Right kidney (tissue), 1 donor: Measurements from ENCODE around the gene KRT80.

ENCODE experiments used
- DNase-seq: peaks from one replicate; pipeline ENCODE4 v3.0.0-alpha.2; 2016

KRT80 gene

DNA sequence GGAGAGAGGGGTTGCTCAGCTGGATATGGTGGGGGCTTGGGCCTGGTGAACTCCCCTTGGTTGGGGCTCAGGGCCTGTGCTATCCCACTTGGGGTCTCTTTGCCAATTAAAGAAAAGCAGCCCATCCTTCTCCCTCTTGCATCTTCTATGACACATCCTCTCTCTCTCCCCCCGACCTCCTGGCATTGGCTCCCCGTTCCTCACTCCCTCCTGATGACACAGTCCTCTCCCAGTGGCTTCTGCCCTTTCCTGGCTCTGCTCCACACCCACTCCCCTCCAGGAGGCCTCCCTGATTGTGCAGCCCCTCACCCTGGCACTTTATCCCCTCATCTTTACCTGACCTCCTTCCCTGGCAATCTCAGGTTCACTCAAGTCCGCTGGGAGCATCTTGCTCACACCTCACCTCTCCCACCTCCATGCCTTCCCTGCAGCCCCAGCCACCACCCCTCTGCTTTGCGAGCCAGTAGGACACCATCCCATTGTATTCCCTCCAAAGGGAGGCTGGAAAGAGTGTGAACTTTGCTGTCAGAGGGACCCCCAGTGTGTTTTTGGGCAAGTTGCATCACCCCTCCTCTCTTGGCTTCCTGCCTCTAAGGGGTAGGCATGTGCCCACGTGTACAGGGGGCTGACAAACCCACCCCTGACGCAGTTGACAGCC, 10.7 kb downstream of the KRT80 start:
- DNase-seq, result no peak

DNA sequence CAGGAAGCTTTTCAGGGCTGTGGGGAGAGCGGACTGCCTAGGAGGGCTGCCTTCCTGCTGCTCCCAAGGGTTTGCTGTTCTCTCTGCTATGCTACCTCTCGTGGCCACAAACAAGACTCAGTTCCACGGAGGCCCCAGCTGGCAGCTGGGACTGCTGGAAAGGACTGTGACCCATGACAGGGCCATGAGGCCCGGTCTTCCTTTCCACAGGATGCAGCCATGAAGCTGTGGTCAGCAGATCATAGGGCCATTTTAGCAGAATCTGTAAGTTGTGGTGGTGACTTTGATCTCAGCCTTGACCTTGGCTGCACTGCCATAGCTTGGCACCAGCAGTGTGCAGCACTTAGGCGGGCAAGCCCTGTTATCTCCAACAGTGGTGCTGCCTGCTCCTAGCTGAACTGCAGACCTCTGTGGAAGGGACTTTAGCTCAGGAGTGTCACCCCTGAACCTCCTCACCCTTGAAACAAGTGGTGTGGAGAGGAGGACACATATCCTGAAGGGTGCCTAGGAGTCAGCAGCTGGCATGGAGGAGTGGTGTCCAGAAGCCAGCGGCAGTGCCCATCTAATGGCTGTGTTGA, 12.3 kb downstream of the KRT80 start:
- DNase-seq, result no peak

DNA sequence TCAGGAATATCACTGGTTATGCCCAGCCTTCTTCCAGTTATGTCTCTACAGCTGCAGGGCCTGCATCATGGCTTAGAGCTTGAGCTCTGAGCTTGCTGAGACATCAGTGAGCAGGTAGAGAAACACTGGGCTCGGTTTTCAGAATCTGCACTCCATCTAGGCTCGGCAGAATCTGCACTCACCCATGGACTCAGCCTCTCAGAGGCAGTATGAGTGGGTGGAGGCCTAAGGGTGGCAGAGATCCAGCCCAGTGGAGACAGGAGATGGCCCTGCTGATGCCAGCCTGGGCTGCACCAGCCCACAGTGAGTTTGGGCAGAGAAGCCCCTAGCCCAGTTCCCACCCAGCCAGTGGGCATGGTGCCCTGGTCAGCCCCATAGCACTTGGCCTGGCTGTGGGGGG, 12.8 kb downstream of the KRT80 start:
- DNase-seq, result no peak

DNA sequence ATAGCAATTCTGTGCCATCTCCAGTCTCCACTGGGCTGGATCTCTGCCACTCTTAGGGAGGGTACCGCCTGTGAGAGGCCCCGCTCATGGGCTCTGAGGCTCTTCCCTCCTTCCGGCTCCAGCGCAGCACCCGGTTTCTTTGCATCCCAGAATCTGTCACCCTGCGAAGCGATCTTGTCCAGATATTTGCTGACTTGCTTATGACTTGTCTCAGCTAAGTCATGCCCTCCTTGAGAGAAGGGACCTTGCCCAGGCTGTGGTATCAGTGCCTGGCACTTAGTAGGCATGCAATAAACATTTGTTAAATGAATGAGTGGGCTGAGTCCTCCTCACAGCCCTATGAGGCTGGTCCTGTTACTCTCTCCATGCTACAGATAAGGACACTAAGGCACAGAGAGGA, 13.4 kb downstream of the KRT80 start:
- DNase-seq, result no peak

DNA sequence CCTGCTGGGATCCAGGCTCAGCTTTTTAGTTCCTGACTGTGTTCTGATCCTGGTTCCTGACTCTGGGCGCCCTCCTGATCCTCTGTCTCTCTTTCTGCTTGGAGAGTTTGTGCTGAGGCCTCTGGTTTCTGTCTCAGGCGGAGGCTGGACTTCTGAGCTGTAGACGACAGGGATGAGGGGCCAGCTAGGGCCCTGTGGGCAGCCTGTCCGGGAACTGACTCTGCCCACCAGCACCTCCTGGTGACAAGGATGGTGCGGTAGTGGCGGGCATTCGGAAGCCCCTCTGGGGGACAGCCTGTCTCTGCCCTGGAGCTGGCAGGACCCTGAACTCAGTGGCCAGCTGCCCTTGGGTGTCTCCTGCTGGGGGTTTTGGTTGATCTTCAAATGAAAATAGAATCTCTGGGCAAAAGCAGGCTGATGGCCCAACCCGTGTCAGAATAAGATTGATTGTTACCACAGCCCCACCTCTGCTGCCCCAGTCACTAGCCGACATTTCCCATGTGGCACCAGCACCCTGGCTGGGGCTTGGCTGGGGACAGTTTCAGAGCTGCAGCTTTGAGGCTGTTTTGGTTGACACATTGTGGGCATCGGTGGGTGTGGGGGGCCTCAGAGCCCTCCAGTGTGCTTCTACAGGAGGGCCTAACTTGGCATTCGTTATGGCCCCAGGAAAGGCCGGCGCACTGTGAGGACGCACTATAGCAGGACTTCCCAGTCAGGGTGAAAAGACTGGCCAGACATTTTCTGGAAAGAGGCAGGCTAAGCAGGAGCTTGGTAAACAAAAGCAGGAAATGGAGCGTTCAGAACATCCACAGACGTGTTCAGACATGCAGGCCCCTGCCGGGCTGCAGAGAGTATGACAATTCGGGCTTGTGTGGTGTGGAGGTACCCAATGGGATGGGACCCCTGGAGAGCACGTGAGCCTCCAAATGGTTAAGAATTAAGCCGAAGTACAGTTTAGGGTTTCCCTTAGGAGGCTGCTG, 16.2 kb downstream of the KRT80 start:
- no peak for DNase-seq

DNA sequence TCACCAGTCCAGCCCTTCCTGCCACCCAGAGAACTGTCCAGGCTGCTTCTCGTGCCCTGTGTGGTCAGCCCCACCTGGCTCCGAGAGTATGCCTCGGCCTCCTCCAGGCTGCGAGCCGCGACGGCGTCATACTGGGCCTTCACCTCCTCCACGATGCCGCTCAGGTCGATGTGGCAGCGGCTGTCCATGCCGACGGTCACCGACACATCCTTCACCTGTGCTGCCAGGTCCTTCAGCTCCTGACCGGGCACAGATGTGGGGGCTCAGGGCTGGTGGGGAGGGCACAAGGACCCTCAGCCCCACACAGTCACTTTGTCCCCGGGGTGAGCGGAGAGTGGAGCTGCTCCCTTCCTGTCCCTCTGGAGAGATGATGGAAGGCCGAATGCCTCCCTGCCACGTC, 18.3 kb downstream of the KRT80 start:
- no peak for DNase-seq

DNA sequence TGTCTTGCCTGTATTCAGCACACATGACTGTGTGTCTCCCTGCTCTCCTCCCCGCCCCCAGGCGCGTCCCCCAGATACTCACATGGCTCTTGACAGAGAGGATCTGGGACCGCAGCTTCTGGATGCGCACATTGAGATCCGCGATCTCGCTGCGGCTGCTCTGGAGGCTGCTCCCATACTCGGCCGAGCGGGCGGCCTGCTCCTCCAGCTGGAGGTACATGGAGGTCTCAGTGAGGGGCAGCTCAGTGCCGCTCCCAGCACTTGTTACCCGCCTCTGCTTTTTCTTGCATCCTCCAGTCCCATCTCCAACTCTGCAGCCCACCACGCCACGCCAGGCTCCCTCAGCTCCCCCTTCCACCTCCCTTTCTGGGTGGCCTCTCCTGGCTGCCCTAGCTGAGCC, 18.9 kb downstream of the KRT80 start:
- no peak for DNase-seq

DNA sequence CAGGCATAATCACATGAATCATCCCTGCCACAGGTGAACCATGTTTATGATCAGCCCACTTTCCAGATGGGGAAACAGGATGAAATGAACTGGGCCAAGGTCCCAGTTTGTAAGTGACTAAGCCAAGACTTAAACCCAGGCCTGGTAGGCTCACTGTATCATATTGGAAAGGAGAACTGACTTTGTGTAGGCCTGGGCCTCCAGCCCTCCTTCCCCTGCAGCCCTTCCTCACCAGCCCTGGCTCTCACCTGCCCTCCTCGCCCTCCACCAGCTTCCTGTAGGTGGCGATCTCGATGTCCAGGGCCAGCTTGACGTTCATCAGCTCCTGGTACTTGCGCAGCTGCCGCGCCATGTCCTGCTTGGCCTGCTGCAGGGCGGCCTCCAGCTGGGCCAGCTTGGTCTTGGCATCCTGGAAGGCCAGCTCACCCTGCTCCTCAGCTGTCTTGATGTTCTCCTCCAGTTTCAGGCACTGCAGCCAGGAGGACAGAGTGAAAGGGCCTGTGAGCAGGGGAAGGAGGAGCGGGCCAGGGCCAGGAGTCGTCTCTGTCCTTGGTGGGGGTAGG, 19.8 kb downstream of the KRT80 start:
- DNase-seq, result no peak

DNA sequence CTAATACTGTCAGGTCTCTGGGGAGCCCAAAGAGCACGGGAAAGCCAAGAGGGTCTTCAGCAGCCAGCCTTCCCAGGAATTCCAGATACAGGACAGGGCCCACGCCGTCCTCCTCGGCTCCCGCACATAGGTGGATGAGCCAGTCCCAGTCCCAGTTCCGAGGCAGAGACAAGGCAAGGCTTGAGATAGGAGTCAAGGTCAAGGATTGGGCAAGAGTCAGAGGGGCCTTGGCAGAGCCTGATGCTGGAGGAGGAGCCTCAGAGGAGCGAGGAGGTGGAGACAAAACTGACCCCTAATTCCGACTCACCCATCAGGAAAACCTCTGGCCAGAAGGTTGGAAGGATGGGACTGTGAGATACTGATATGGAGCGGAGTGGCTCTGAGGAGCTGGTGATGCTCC, 21.0 kb downstream of the KRT80 start:
- no peak for DNase-seq

DNA sequence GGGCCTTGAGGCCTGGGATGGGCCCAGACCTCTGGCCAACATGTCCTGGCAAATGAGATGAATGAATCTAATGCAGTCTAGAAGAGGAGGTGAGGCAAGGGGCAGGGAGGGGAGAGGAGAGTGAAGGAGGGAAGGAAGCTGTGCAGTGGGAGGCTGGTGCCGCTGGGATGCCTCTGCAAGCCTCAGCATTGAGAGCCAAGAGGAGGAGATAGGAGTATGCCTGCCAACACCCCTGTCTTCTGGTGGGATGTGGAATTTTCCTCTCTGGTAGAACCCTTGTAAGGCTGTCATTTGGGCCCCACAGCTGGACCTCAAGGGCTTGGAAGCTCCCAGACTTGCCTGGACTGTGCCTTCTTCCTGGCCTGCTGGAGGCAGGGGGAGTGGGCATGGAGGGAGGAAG, 21.9 kb downstream of the KRT80 start:
- DNase-seq, result no peak

DNA sequence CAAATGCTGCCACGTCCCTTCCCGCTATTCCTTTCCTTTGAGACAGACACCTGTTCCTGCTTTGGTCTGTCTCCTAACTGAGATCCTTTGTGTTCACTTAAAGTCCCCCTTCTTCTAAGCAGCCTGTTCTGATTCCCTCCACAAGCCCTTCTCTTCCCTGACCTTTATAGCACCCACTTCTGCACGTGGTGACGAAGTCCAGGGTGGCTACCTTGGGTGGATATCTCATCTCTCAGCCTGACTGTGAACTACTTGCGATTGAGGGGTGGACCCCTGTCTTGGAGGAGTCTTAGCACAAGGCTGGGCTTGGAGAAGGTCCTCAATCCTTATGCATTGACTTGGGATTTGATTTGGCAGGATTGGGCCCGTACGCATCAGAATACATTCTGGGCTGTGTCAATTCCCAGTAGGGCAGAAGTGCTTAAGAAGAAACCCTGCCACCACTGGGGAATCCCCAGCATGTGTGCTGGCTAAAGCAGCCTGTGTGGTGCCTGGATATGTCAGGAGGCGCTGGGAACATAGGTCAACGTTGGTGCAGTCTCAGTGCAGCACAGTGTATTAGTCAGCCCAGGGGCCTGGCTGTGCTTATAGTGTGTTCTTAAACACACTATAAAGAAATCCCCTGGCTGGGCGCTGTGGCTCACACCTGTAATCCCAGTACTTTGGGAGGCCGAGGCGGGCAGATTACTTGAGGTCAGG, 23.6 kb downstream of the KRT80 start:
- no peak for DNase-seq

DNA sequence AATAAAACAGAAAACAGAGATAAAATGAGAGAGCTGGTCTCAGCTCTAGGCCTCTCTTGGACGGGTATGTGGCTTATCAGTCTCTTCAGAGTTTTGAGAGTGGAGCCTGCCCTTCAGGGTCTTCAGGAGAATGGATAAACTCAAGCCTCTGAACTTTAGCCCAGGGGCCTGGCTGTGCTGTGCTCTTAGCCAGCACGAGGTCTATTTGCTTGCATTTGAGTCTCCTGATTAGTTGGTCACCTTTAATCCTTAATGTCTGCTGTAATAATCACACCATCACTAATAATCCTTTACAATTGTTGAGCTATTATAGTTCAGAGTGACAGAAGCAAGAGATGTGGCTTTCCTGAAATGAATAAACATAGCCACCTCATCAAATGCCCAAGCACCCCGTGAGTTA, 24.3 kb downstream of the KRT80 start:
- no peak for DNase-seq

DNA sequence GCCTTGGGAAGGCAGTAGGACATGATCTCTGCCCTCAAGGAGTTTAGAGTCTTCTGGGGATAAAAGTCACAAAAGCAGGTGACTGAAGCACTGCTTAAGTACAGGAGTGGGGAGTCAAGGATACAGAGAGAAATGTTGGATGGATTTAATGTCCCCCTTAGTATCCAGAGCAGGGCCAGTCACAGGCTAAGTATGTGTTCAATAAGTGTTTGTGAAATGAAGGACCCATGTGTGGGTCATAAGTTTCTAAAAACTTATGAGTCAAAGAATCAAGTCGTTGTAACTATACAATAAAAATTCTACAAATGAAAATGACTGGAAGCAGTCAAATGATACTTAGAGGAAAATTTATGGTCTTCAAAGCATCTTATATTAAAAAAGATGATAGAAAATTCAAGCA, 25.1 kb downstream of the KRT80 start:
- no peak for DNase-seq

DNA sequence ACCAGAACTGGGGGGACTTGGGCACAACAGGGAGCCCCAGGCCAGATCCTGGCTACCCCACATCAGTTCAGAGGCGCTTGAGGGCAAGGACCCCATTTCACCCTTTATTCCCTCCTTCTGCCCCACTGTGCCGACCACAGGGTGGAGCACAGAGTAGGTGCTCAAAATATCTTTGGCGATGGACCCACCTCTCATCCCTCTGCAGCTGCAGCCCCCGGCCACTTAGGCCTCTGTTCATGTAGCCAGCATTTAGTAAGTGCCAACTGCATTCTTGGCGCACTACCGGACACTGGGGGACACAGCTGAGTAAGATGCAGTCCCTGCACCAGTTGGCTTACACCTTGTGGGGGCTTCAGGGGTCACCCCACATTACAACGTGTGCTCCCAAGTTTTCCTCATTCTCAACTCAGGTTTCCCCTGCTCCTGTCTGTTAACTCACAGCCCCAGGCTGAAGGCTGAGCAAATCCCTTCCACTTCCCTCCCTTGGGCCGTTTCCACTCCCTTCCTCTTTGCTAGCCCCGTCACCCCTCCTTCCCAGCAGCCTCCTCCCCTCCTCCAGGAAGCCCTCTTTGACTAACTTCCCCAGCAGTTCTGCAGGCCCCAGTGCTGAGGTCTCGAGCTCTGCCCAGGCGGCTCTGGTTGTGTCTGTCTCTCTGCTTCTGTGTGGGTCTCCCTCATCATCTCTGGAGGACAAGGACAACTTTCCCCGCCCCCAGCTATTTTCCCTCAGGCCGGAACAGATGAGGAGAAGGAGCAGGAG, 26.5 kb downstream of the KRT80 start:
- no peak for DNase-seq

DNA sequence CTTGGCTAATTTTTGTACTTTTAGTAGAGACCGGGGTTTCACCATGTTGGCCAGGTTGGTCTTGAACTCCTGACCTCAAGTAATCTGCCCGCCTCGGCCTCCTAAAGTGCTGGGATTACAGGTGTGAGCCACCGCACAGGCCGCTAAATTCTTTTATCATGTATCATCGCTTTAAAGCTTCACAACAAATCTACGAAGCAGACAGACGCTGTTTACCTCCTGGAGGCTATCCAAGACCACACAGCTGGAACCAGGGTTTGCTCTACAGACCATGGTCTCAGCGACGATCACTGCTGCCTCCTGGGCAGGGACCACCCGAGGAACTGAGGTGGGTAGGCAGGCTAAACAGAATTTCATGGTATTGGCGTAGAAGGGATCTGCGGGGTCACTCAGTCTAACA, 27.2 kb downstream of the KRT80 start:
- no peak for DNase-seq

DNA sequence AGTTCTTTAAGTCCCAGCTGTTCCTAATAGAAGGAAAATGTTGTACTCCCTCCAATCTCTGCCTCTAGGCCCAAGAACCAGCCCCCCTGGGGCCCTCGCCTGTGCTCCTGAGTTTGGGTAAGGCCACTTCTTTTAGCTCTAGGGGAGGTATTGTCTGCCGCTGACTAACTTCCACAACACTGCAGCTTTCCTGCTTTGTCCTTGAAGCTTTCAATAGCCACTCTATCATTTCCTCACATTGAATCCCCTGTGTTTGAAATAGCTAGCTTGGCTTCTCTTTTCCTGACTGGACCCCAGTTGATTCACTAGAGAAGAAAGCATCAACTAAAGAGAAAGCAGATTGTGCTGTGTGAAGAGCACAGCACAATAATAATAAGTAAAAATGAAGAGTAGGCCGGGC, 28.8 kb downstream of the KRT80 start:
- no peak for DNase-seq

DNA sequence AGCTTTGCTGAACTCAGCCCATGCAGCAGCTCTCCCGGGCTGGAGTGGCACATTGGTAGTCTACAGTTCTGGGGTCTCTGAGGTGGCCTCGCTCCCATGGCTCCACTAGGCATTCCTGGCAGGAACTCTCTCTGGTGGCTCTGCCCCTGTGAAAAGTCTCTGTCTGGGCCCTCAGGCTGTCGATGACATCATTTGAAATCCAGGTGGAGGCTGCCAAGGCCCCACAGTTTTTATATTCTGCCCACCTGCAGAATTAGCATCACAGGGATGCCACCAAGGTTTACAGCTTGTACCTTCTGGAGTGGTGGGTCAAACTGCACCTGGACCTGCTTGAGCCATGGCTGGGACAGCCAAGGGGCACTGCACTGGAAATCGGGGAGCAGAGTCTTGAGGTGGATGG, 31.6 kb downstream of the KRT80 start:
- no peak for DNase-seq

DNA sequence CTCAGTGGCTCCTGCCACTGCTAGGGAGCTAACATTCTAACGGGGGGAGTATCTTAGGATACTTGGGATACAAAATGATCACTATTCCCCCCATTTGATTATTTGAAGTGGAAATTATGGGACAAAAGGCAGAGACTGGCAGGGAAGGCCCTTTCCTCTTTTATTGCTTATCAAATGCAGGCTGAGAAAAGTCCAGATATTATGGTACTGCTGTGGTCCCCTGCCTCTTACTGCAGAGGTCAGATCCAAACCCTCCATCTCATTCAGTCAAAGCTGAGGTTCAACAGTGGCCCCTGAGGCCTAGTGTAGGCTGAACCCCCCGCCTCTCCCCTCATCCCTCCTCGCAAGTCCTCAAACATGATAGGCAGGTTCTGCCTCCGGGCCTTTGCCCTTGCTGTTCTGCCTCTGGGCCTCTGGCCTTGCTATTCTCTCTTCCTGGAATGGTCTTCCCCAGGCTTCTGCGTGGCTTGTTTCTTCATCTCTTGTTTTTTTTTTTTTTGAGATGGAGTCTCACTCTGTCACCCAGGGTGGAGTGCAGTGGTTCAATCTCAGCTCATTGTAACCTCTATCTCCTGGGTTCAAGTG, 34.2 kb downstream of the KRT80 start:
- DNase-seq, result no peak

DNA sequence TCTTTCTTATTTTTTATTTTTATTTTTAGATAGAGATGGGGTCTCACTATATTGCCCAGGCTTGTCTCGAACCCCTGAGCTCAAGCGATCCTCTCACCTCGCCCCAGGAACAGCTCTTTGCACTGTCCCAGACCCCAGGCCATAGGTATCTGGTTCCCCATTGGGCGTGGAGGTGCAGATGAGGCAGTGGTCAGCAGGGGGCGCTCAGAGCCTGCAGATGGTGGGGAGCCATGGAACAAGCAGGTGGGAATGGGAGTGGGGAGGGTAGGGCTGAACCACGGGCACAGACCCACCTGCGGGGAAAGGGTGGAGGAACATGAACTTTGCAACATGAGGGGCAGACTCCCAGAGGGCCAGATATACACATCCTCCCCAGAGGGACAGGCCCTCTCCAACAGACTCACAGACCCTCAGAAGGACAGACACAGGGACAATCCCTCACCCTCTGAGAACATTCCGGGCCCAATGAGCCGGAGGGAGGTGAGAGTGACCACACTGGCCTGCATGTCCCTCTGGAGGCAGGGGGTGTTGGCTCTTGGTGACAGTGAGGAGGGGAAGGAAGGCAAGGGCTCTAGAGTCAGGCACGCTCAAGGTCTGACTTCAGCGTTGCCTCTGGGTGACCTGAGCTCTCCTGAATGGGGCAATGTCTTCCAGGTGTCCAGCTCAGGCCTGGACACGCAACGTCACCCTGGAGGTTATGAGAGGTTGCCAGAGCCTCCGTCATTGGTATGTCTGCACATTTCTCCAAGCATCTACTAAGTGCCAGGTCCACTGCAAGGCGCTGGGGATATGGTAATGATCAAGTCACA, 34.9 kb downstream of the KRT80 start:
- peak; percentile 58 for DNase-seq

DNA sequence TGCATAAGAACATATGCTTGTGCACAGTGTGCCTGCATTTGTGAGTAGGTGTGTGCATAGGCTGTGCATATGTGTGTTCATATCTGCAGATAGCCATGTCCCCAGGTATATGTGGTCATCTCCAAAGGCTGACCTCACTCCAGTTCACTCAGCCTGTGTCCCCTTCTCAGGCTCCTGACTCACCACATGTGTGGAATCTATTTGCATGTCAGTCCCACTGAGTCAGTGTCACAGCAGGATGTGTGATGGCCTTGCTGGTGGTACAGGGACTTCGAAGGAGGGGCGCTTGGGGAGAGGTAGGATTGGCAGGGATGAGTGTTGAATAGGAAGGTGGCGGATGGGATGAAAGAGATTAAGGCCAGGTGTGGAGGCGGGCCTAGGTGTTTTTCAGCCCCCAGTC, 35.5 kb downstream of the KRT80 start:
- DNase-seq, result no peak
